Thyroid gland (tissue), 4 donors: ENCODE results near the gene TRIM16. TPM values are rescaled to one million over a fixed set of nuclear protein-coding genes. Genes with fewer than 3 reads are reported as not detected.
"Not testable (repeated sequence)": the region's sequence is repeated elsewhere in the genome, so short reads cannot be mapped to it uniquely, and the experiment has no call there.

Experiments used
- DNase-seq, 2 donors: peaks; one replicate each; pipeline ENCODE4 v3.0.0-alpha.2; 2019
- H3K27ac ChIP-seq, 3 donors: fragments of 200-600 bp; sonication (generic); 1 replicate in 2 of 3; 2 replicates in 1 of 3; pipeline ENCODE4 v1.5.1; 2016 to 2019; ENCODE audit warnings: mild to moderate bottlenecking in 1 of 3, moderate library complexity in 1 of 3
- H3K27me3 ChIP-seq: fragments of 200-600 bp; sonication (generic); one replicate; pipeline ENCODE4 v1.5.1; 2019
- H3K36me3 ChIP-seq, 2 donors: fragments of 200-600 bp; sonication (generic); one replicate each; pipeline ENCODE4 v1.5.1; 2016 to 2019
- H3K4me1 ChIP-seq, 2 donors: fragments of 200-600 bp; sonication (generic); one replicate each; pipeline ENCODE4 v1.5.1; 2017 to 2019
- H3K4me3 ChIP-seq, 3 donors: fragments of 200-600 bp; sonication (generic); replicated peaks in 1 of 3; 1 replicate in 2 of 3; 2 replicates in 1 of 3; pipeline ENCODE4 v1.5.1; 2016; ENCODE audit warnings: mild to moderate bottlenecking in 1 of 3
- H3K9me3 ChIP-seq: fragments of 200-600 bp; sonication (generic); one replicate; pipeline ENCODE4 v1.5.1; 2017
- CTCF ChIP-seq, 6 experiments: fragments of 200-600 bp in 3 of 6; fragments of 450-650 bp in 3 of 6; sonication (generic) in 3 of 6; IDR thresholded peaks; one replicate each; pipeline ENCODE4 v1.5.1; 2016 to 2019; ENCODE audit warnings: antibody characterized with exemption in 6 of 6, mild to moderate bottlenecking in 2 of 6, inconsistent platforms in 1 of 6, moderate library complexity in 1 of 6
- POLR2A ChIP-seq, 2 donors: fragments of 450-650 bp; IDR thresholded peaks; one replicate each; pipeline ENCODE4 v1.6.1; 2017; ENCODE audit warnings: antibody characterized with exemption in 2 of 2, mild to moderate bottlenecking in 2 of 2, moderate library complexity in 1 of 2
- WGBS, 2 donors: methylation state at CpG; one replicate each; pipeline ENCODE4 v1.1.5; 2017; 5-methylcytosine and 5-hydroxymethylcytosine counted together
- intact Hi-C: fragments of 100-400 bp; cut with DNase I; formaldehyde crosslinking; loops from one replicate; pipeline ENCODE4 v1.15.1; 2023
- total RNA-seq, 4 donors: library from RNA; depleted of rRNA; stranded (reverse); fragments of >200 nt; gene quantifications; one replicate each; pipeline ENCODE4 v1.2.3, GENCODE V29; 2016

Gene TRIM16
- total RNA-seq, 4 donors from 2014 or later, result 45.4 to 125 (median 90.6) TPM

DNA sequence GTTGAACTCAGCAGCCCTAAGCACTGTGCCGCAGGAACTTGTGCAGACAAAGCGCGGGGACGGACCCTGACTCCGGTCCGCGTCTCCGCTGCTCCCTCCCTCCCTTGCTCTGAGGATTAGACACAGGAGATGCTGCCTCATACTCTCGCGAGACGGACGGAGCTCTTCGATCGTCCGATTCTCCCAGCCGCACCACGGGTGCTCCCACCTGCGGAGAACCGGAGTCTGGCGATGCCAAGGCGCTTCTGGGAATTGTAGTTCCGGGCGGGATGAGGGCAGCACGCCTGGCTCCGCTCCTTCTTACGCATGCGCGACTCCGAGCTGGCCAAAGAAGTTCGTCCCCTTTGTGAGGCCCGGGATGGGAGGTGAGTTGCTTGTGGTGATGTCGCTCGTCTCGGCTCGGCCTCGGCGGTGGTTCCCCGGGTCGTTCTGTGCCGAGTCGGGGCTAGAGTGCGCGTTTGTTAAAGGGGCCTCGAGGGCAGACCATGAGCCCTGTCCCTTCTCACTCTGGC, 15.4 kb upstream of the TRIM16 start, which contains the start of gene ZNF286A:
TSS of gene ZNF286A (plus strand) at position 340 of the 512 bp plus-strand sequence. CDS start 578 bp downstream, outside the sequence.
- DNase-seq, result peak; percentile 99 to 100
- peak in 1 of 2 donors; percentile 80 for TF ChIP-seq POLR2A (IDR thresholded peaks at IDR 0.05)
- H3K9me3 ChIP-seq, intact Hi-C loops, H3K36me3 ChIP-seq, H3K27ac ChIP-seq, H3K27me3 ChIP-seq, H3K4me1 ChIP-seq: not testable (repeated sequence)
- 0 to 1% methylated on average over 5 to 38 of the region's 44 CpGs for WGBS, 2 donors
- peak within 1 kb of the TSS in 2 of 3 donors; percentile 49 to 58 for H3K4me3 ChIP-seq

- H3K9me3 ChIP-seq, H3K4me1 ChIP-seq, H3K27ac ChIP-seq, H3K27me3 ChIP-seq, DNase-seq, H3K36me3 ChIP-seq, intact Hi-C loops: not testable (repeated sequence)
- 5 to 10% methylated on average over 3 of the region's 3 CpGs for WGBS, 2 donors
- peak overlapping the region in 1 of 3 donors; percentile 49 for H3K4me3 ChIP-seq
Observed at GRCh38 chr17:15698967-15699366, 14.9 kb upstream of the TRIM16 start.

DNA sequence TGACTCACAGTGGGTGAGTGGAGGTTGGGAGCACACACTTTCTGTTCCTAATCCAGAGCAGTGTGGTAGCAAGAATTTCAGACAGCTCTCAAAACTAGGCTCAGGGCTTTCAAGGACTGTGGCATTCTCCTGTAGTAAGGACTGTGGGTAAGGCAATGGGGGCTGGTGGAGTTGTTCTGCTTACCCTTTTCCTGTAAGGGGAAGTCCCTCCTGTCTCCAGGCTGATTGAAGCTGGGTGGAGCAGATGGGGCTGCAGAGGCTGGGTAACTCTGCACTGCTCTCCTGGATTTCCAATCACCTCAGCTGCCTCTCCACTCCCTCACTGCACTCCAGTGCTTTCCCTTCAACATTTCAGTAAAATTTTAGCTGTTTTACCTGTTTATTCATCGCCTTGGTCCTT, 3.4 kb upstream of the TRIM16 start:
- 90 to 100% methylated on average over 1 of the region's 1 CpG for WGBS, 2 donors
- H3K4me1 ChIP-seq, H3K36me3 ChIP-seq, intact Hi-C loops, DNase-seq, H3K4me3 ChIP-seq, H3K27me3 ChIP-seq, H3K9me3 ChIP-seq, H3K27ac ChIP-seq: not testable (repeated sequence)

DNA sequence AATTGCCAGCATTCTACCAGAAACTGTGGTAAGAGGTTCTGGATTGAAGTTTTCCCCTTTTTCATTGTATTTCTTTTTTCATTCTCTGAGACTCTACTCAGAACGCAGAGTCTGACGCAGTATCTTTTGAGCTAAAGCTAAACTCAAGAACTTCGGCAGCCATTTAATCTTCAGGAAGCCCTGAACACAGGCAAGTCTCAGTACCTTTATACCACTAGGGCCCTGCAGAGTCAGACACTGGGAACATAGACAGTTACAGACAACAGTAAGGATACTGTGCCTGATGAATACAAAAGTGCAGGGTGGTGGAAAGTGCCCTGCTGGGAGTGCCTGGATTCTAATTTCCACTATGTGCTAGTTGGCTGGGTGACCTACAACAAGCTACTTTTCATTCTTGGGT, 976 bp downstream of the TRIM16 start:
- H3K27me3 ChIP-seq, H3K4me1 ChIP-seq, H3K27ac ChIP-seq, H3K4me3 ChIP-seq, H3K9me3 ChIP-seq, H3K36me3 ChIP-seq, intact Hi-C loops, DNase-seq: not testable (repeated sequence)
- WGBS, 2 donors, result 96 to 97% methylated on average over 3 of the region's 3 CpGs

GRCh38 chr17:15675991-15676390, 8.1 kb downstream of the TRIM16 start:
- WGBS, 2 donors, result 77 to 93% methylated on average over 6 of the region's 6 CpGs
- H3K9me3 ChIP-seq, H3K27ac ChIP-seq, H3K4me1 ChIP-seq, intact Hi-C loops, DNase-seq, H3K27me3 ChIP-seq, H3K36me3 ChIP-seq, H3K4me3 ChIP-seq: not testable (repeated sequence)

DNA sequence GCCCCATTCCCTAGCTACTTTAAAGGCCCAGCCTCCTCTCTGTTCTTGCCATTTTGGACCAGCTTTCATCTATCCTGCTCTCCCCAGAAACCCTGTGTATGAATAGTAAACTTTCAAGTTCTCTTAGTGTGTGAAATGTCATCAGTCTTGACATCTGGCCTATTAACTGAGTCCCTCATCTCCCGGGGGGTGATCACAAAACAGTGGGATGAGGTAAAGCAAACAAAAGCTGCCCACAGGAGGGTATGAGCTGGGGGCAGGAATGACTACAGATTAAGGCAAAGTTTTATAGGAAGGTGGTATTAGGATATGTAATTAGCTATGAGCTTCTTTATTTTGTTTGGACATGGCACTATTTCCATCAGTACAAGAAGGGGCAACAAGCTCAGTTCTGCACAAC, 9.5 kb downstream of the TRIM16 start:
- H3K36me3 ChIP-seq, H3K4me1 ChIP-seq, DNase-seq, intact Hi-C loops, H3K27ac ChIP-seq, H3K27me3 ChIP-seq, H3K4me3 ChIP-seq, H3K9me3 ChIP-seq: not testable (repeated sequence)
- WGBS, 2 donors, result 60 to 63% methylated on average over 1 of the region's 1 CpG

GRCh38 chr17:15669526-15669925, 14.6 kb downstream of the TRIM16 start:
- H3K27ac ChIP-seq, H3K27me3 ChIP-seq, intact Hi-C loops, H3K9me3 ChIP-seq, H3K4me1 ChIP-seq, H3K4me3 ChIP-seq, H3K36me3 ChIP-seq: not testable (repeated sequence)
- 47 to 53% methylated on average over 3 to 5 of the region's 5 CpGs for WGBS, 2 donors
- peak in 1 of 6 experiments; percentile 14 for TF ChIP-seq CTCF (IDR thresholded peaks at IDR 0.05)
- peak in 1 of 2 donors; percentile 11 for DNase-seq

DNA sequence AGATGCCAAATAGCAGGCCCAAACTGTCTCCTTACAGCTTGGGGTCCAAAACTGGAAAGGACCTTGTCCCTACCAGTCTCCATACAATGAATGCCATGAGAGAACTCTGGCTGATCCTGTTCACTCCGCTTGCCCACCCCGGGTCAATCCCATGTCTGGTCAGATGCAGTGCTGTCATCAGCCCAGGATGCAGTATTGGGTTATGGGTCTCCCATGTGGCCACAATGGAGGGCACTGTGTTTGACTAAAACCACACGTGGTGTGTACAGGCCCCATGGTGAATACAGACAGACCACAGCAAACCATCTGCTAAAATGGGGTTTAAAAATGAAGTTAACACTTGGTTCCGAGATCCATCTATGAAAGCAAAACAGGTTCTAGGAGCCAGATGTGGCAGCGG, 20.4 kb downstream of the TRIM16 start:
- intact Hi-C loops, result no loop called here
- TF ChIP-seq CTCF (IDR thresholded peaks at IDR 0.05), result no peak
- TF ChIP-seq POLR2A (IDR thresholded peaks at IDR 0.05), result no peak
- no peaks in the 10 kb centered on the region for H3K9me3 ChIP-seq
- H3K4me3 ChIP-seq, result no peak overlapping the region
- H3K36me3 ChIP-seq, result no peaks in the 10 kb centered on the region
- WGBS, 2 donors, result 93 to 99% methylated on average over 5 of the region's 5 CpGs
- no peak for DNase-seq
- peaks cover 18 to 19% of the 10 kb centered on the region in 2 donors for H3K4me1 ChIP-seq
- no peak overlapping the region for H3K27ac ChIP-seq
- no peaks in the 10 kb centered on the region for H3K27me3 ChIP-seq
